Measurements from ENCODE around the gene UNC79. TPM values are rescaled to one million over a fixed set of nuclear protein-coding genes. Genes with fewer than 3 reads are reported as not detected.

UNC79 gene
- total RNA-seq, 1 donor from 2014 or later = 0.08 TPM

DNA sequence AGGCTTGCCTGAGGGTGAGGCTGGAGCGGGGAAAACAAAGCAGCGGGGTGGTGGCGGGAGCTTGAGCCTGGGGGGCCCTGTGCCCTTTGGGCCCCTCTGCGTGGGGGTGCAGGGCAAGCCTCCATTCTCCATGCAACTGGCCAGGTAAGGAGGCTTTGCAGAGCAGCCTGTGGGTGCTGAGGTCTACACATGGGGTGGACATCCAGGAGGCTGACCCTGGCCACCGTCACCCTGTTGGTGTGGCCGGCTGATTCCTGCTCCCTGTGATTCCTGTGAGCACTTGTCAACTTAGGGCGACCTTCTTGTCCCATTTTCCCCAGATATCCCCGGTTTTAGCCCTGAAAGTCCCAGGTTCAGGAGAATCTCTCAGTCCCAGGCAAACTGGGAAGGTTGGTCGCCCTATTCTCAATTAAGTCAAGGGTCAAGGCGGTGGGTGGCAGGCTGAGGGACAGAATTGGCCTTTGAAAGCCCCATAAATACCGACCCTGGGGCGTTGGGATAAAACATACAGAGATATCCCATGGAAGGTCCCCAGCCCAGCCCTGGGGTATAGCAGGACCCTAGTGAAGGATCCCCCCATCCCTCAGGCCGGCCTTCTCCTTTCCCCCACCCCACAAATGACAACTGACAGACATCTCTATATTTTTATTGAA, 287.1 kb downstream of the UNC79 start:
- H3K36me3 Mint-ChIP-seq (ENCODE audit: unreplicated experiment) = no peaks in the 10 kb centered on the region
- no peak overlapping the region for H3K4me3 Mint-ChIP-seq (ENCODE audit: unreplicated experiment)
- peak; percentile 73 for DNase-seq (ENCODE audit: extremely low spot score, unreplicated experiment)
- peaks cover 9% of the 10 kb centered on the region for H3K9me3 Mint-ChIP-seq (ENCODE audit: unreplicated experiment)
- H3K27ac Mint-ChIP-seq (ENCODE audit: unreplicated experiment) = no peak overlapping the region
- no peaks in the 10 kb centered on the region for H3K27me3 Mint-ChIP-seq (ENCODE audit: unreplicated experiment)
- TF ChIP-seq, protein P1, sequence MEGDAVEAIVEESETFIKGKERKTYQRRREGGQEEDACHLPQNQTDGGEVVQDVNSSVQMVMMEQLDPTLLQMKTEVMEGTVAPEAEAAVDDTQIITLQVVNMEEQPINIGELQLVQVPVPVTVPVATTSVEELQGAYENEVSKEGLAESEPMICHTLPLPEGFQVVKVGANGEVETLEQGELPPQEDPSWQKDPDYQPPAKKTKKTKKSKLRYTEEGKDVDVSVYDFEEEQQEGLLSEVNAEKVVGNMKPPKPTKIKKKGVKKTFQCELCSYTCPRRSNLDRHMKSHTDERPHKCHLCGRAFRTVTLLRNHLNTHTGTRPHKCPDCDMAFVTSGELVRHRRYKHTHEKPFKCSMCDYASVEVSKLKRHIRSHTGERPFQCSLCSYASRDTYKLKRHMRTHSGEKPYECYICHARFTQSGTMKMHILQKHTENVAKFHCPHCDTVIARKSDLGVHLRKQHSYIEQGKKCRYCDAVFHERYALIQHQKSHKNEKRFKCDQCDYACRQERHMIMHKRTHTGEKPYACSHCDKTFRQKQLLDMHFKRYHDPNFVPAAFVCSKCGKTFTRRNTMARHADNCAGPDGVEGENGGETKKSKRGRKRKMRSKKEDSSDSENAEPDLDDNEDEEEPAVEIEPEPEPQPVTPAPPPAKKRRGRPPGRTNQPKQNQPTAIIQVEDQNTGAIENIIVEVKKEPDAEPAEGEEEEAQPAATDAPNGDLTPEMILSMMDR (IDR thresholded peaks at IDR 0.05) = no peak
- H3K4me1 Mint-ChIP-seq (ENCODE audit: unreplicated experiment) = no peaks in the 10 kb centered on the region

DNA sequence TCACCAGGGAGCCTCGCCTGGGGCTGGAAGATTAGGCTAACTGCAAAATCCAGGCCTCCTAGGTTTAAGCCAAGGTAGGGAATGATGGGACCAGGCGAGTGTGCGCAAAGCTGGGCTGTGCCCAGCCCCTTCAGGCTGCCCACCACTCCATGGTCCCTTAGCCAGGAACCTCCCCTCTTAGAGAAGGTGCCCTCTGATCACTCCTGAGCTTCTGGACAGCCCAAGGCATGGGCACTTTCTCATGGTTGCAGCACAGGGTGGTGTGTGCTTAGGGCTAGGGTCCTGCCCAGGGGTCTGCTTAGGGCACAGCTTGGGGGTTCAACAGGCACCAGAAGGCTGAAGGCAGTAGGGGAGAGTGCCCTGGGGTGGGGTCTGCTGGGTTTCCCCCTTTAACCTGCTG, 288.5 kb downstream of the UNC79 start:
- H3K9me3 Mint-ChIP-seq (ENCODE audit: unreplicated experiment) = peaks cover 13% of the 10 kb centered on the region
- TF ChIP-seq, protein P1 (IDR thresholded peaks at IDR 0.05) = no peak
- no peaks in the 10 kb centered on the region for H3K4me1 Mint-ChIP-seq (ENCODE audit: unreplicated experiment)
- no peak overlapping the region for H3K27ac Mint-ChIP-seq (ENCODE audit: unreplicated experiment)
- H3K36me3 Mint-ChIP-seq (ENCODE audit: unreplicated experiment) = no peaks in the 10 kb centered on the region
- no peaks in the 10 kb centered on the region for H3K27me3 Mint-ChIP-seq (ENCODE audit: unreplicated experiment)
- DNase-seq (ENCODE audit: extremely low spot score, unreplicated experiment) = peak; percentile 64
- H3K4me3 Mint-ChIP-seq (ENCODE audit: unreplicated experiment) = no peak overlapping the region

DNA sequence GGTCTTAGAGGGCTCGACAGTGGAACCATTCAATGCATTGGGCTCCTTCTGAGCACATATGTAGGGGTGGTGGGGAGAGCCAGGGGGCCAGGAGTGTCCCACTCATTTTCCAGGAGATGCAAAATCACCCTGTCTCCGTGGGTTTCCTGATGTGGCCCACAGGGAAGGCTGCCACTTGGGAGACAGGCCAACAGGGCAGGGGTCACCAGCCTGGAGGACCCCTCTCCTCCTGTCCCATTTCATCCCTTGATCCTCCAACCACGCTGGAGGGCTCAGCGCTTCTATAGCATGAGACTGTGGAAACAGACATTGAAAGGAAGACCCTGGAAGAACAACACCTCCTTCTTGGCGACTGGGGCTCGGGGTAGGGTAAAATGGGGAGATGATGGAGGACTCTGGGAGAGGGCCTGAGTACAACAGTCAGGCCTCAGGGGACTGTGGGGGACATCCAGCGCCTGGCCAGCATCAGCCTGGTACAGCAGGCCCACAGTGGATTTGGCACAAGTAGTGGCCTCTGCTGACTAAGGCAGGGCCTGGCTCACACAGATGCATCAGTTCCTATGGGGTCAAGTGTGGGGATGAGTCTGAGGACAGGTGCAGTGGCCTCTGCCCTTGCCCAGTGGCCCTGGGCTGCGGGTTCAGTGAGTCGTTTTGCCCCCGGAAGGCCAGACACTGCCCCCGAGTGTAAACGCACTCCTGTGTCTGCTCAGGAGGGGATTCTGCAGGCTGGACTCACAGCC, 289.5 kb downstream of the UNC79 start:
- Mint-ChIP-seq H3K4me3 (ENCODE audit: unreplicated experiment) (no peak overlapping the region), H3K27ac (ENCODE audit: unreplicated experiment) (no peak overlapping the region), H3K27me3 (ENCODE audit: unreplicated experiment) (no peaks in the 10 kb centered on the region), H3K36me3 (ENCODE audit: unreplicated experiment) (no peaks in the 10 kb centered on the region), H3K9me3 (ENCODE audit: unreplicated experiment) (peaks cover 13% of the 10 kb centered on the region), H3K4me1 (ENCODE audit: unreplicated experiment) (no peaks in the 10 kb centered on the region)
- no peak for DNase-seq (ENCODE audit: extremely low spot score, unreplicated experiment)
- TF ChIP-seq, protein P1 (IDR thresholded peaks at IDR 0.05) = no peak

DNA sequence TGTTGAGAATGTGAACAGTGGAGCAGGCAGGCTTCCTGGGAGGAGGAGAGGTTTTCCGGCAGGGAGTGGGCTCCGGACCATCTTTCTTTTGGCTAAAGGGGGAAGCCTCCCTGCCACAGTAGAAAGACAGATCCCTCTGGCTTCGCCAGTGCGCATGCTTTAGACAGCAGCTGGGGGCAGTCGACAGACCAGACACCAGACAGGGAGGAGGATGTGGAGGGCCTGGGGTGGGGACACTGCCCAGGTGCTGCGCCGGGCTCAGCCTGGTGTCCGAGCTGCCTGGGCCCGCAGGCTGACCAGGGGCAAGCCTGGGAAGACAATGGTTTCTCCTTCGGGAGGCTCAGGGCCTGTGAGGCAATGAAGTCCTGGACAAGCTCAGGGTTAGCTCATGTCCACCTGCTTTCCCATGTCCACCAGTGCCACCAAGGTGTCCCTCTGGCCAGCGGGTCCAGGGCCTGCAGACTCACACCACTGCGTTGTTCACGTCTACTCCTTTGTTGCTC, 290.3 kb downstream of the UNC79 start:
- H3K36me3 Mint-ChIP-seq (ENCODE audit: unreplicated experiment) = no peaks in the 10 kb centered on the region
- TF ChIP-seq, protein P1 (IDR thresholded peaks at IDR 0.05) = no peak
- no peak for DNase-seq (ENCODE audit: extremely low spot score, unreplicated experiment)
- no peak overlapping the region for H3K4me3 Mint-ChIP-seq (ENCODE audit: unreplicated experiment)
- H3K9me3 Mint-ChIP-seq (ENCODE audit: unreplicated experiment) = peaks cover 13% of the 10 kb centered on the region
- H3K27me3 Mint-ChIP-seq (ENCODE audit: unreplicated experiment) = no peaks in the 10 kb centered on the region
- H3K27ac Mint-ChIP-seq (ENCODE audit: unreplicated experiment) = no peak overlapping the region
- no peaks in the 10 kb centered on the region for H3K4me1 Mint-ChIP-seq (ENCODE audit: unreplicated experiment)

DNA sequence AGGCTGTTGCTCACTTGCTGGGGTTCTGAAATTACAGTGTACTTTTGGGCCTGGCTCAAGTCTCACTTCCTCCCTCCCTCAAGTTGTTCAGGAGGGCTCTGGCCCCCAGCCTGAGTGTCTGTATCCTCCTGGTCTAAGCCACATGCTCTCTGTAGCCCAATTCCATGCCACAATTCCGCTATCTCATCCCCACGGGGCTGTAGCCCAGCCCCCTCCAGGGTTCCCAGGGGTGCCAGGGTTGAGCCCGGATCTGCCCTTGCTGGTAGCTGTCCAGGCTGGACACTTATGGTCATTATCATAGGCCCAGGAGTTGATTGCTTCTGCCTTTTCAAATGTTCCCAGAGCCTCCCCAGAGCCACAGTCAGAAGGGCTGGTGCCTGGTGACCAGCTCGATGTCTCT, 292.3 kb downstream of the UNC79 start:
- no peaks in the 10 kb centered on the region for H3K27me3 Mint-ChIP-seq (ENCODE audit: unreplicated experiment)
- no peaks in the 10 kb centered on the region for H3K36me3 Mint-ChIP-seq (ENCODE audit: unreplicated experiment)
- H3K4me3 Mint-ChIP-seq (ENCODE audit: unreplicated experiment) = no peak overlapping the region
- TF ChIP-seq, protein P1 (IDR thresholded peaks at IDR 0.05) = no peak
- DNase-seq (ENCODE audit: extremely low spot score, unreplicated experiment) = no peak
- no peaks in the 10 kb centered on the region for H3K4me1 Mint-ChIP-seq (ENCODE audit: unreplicated experiment)
- H3K9me3 Mint-ChIP-seq (ENCODE audit: unreplicated experiment) = peaks cover 14% of the 10 kb centered on the region
- no peak overlapping the region for H3K27ac Mint-ChIP-seq (ENCODE audit: unreplicated experiment)

Measured in osteocyte (in vitro differentiated cells).